ENCODE results near the gene SERTM2. TPM values are rescaled to one million over a fixed set of nuclear protein-coding genes. Genes with fewer than 3 reads are reported as not detected.

The SERTM2 gene
- not detected in 2 replicates for polyA plus RNA-seq
- 0.12 TPM in 1 of 2 replicates, not detected in the other for polyA minus RNA-seq

DNA sequence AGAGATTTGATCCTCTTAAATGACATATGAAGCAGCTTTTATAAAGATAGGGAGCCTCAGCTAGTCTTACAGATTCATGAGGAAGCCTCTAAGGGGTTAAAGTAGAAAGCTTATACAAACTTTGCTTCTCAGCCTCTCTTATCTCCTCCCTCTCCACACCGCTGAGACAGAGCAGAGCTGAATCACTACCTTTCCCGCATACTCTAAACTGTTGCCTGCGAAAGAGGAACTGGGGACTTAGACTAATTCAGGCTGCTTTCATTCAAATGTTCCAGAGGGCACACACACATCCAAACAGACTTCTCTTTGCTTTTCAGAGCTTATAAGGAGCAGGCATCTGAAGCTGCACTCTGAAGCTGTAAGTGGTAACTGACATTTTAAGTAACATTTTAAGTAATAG lies at the start of gene SERTM2:
Gene SERTM2 (plus strand): TSS at position 169 of the 400 bp plus-strand sequence. CDS start 7,213 bp downstream, outside the sequence.
- Histone ChIP-seq H3K27me3 (ENCODE audit: insufficient read depth, low read depth, low read length) (no peaks in the 10 kb centered on the region), H2AFZ (ENCODE audit: low read depth, low read length) (no peak within 1 kb of the TSS), H3K4me2 (ENCODE audit: low read length) (no peak within 1 kb of the TSS), H3K9me2 (ENCODE audit: insufficient read depth, low read length) (no peaks in the 10 kb centered on the region), H3K27ac (ENCODE audit: low read length) (no peak within 1 kb of the TSS), H3K36me3 (ENCODE audit: insufficient read depth, low read length) (no peaks in the 10 kb centered on the region), H3K9ac (ENCODE audit: low read length) (no peak within 1 kb of the TSS), H3K79me2 (replicated peaks; ENCODE audit: insufficient read depth, low read length) (no peaks in the 10 kb centered on the region), H3K9me3 (ENCODE audit: low read length) (no peaks in the 10 kb centered on the region), H3F3A (ENCODE audit: insufficient read depth, low read length, poor library complexity, severe bottlenecking) (no peaks in the 10 kb centered on the region), H3K4me3 (ENCODE audit: low read length) (no peak within 1 kb of the TSS), H4K20me1 (ENCODE audit: insufficient read depth) (no peaks in the 10 kb centered on the region)
- TF ChIP-seq EP300 (conservative IDR thresholded peaks at IDR 0.05; ENCODE audit: poor library complexity, severe bottlenecking) (no peak), POLR2AphosphoS5 (IDR thresholded peaks at IDR 0.05) (no peak), TAF1 (IDR thresholded peaks at IDR 0.05; ENCODE audit: low read depth) (no peak), RAD21 (conservative IDR thresholded peaks at IDR 0.05) (no peak), SMC3 (conservative IDR thresholded peaks at IDR 0.05; ENCODE audit: poor library complexity) (no peak), EZH2 (IDR thresholded peaks at IDR 0.05; ENCODE audit: borderline replicate concordance, insufficient read depth, low read length, poor library complexity, severe bottlenecking) (no peak), MXI1 (conservative IDR thresholded peaks at IDR 0.05; ENCODE audit: poor library complexity, severe bottlenecking) (no peak)
- TF ChIP-seq, protein P1, sequence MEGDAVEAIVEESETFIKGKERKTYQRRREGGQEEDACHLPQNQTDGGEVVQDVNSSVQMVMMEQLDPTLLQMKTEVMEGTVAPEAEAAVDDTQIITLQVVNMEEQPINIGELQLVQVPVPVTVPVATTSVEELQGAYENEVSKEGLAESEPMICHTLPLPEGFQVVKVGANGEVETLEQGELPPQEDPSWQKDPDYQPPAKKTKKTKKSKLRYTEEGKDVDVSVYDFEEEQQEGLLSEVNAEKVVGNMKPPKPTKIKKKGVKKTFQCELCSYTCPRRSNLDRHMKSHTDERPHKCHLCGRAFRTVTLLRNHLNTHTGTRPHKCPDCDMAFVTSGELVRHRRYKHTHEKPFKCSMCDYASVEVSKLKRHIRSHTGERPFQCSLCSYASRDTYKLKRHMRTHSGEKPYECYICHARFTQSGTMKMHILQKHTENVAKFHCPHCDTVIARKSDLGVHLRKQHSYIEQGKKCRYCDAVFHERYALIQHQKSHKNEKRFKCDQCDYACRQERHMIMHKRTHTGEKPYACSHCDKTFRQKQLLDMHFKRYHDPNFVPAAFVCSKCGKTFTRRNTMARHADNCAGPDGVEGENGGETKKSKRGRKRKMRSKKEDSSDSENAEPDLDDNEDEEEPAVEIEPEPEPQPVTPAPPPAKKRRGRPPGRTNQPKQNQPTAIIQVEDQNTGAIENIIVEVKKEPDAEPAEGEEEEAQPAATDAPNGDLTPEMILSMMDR (IDR thresholded peaks at IDR 0.05; ENCODE audit: poor library complexity, severe bottlenecking), result no peak
- TF ChIP-seq, protein P2, sequence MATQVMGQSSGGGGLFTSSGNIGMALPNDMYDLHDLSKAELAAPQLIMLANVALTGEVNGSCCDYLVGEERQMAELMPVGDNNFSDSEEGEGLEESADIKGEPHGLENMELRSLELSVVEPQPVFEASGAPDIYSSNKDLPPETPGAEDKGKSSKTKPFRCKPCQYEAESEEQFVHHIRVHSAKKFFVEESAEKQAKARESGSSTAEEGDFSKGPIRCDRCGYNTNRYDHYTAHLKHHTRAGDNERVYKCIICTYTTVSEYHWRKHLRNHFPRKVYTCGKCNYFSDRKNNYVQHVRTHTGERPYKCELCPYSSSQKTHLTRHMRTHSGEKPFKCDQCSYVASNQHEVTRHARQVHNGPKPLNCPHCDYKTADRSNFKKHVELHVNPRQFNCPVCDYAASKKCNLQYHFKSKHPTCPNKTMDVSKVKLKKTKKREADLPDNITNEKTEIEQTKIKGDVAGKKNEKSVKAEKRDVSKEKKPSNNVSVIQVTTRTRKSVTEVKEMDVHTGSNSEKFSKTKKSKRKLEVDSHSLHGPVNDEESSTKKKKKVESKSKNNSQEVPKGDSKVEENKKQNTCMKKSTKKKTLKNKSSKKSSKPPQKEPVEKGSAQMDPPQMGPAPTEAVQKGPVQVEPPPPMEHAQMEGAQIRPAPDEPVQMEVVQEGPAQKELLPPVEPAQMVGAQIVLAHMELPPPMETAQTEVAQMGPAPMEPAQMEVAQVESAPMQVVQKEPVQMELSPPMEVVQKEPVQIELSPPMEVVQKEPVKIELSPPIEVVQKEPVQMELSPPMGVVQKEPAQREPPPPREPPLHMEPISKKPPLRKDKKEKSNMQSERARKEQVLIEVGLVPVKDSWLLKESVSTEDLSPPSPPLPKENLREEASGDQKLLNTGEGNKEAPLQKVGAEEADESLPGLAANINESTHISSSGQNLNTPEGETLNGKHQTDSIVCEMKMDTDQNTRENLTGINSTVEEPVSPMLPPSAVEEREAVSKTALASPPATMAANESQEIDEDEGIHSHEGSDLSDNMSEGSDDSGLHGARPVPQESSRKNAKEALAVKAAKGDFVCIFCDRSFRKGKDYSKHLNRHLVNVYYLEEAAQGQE (IDR thresholded peaks at IDR 0.05; ENCODE audit: borderline replicate concordance), result no peak

DNA sequence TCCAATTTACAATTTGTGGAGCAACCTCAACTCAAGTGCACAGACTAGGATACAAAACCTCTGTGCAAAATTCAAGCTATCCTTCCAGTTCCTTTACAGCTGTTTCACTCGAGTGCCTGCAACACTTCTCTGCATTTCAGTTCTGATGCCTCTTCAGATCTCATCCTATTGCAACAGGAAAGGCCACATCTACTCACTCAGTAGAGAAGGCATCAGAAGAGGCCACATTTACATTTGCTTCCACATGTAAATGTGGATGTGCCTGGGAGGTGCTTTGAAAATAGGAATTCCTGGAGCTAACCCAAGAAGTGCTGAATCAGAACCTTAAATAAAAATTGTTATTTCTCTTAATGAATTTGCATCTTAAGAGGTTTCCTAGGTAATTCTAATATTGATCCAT lies 45.8 kb upstream of the SERTM2 start:
- H3K4me2 ChIP-seq (ENCODE audit: low read length), result no peak overlapping the region
- H3K9me3 ChIP-seq (ENCODE audit: low read length), result no peaks in the 10 kb centered on the region
- no peaks in the 10 kb centered on the region for H4K20me1 ChIP-seq (ENCODE audit: insufficient read depth)
- no peak overlapping the region for H3K4me3 ChIP-seq (ENCODE audit: low read length)
- H3K27ac ChIP-seq (ENCODE audit: low read length), result no peak overlapping the region
- no peak overlapping the region for H3K9ac ChIP-seq (ENCODE audit: low read length)
- H2AFZ ChIP-seq (ENCODE audit: low read depth, low read length), result no peak overlapping the region
- H3K79me2 ChIP-seq (replicated peaks; ENCODE audit: insufficient read depth, low read length), result no peaks in the 10 kb centered on the region
- H3F3A ChIP-seq (ENCODE audit: insufficient read depth, low read length, poor library complexity, severe bottlenecking), result no peaks in the 10 kb centered on the region
- H3K36me3 ChIP-seq (ENCODE audit: insufficient read depth, low read length), result no peaks in the 10 kb centered on the region
- TF ChIP-seq MXI1 (conservative IDR thresholded peaks at IDR 0.05; ENCODE audit: poor library complexity, severe bottlenecking), result no peak
- TF ChIP-seq EZH2 (IDR thresholded peaks at IDR 0.05; ENCODE audit: borderline replicate concordance, insufficient read depth, low read length, poor library complexity, severe bottlenecking), result no peak
- TF ChIP-seq RAD21 (conservative IDR thresholded peaks at IDR 0.05), result no peak
- no peak for TF ChIP-seq SMC3 (conservative IDR thresholded peaks at IDR 0.05; ENCODE audit: poor library complexity)
- TF ChIP-seq TAF1 (IDR thresholded peaks at IDR 0.05; ENCODE audit: low read depth), result no peak
- TF ChIP-seq, protein P1 (IDR thresholded peaks at IDR 0.05; ENCODE audit: poor library complexity, severe bottlenecking), result no peak
- TF ChIP-seq POLR2AphosphoS5 (IDR thresholded peaks at IDR 0.05), result no peak
- TF ChIP-seq, protein P2 (IDR thresholded peaks at IDR 0.05; ENCODE audit: borderline replicate concordance), result no peak
- TF ChIP-seq EP300 (conservative IDR thresholded peaks at IDR 0.05; ENCODE audit: poor library complexity, severe bottlenecking), result no peak
- no peaks in the 10 kb centered on the region for H3K27me3 ChIP-seq (ENCODE audit: insufficient read depth, low read depth, low read length)
- H3K9me2 ChIP-seq (ENCODE audit: insufficient read depth, low read length), result no peaks in the 10 kb centered on the region
